GM21515 (cell line): Measurements from ENCODE around the gene TCERG1.

Experiments
- ATAC-seq: cut with Tn5 transposase; IDR thresholded peaks from one replicate; pipeline ENCODE4 v1.9.1; 2021; ENCODE audit not compliant: unreplicated experiment

Gene TCERG1

DNA sequence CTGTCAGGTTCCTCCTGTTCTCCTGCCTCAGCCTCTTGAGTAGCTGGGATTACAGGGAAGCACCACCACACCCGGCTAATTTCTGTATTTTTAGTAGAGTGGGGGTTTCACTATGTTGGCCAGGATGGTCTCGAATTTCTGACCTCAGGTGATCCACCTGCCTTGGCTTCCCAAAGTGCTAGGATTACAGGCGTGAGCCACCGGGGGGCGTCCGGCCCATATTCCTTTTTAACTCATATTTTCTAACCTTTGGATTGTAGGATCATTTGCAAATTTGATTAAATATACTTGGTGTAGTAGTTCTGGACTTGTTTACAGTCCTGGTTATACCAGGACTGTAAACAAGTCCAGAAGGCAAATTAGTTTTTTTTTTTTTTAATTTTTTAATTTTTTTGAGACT lies 4.3 kb downstream of the TCERG1 start:
- no peak for ATAC-seq

DNA sequence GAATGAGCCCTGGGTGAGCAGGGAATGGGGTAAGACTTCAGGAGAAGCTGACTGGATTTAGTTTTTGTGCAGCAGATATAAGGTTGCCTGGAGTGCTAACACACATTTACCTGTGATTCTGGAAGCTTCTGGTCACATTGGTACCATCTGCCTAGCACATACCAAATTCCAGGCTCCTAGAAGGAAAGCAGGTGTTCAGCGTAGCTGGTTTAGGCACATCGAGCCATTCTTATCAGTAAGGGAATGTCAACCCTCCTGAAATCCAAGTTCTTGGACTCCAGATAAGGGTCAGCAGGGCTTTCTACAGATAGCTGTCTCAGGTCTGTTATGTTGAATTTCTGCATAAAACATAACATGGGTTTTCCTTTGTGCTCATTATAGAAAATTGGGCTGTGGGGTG lies 10.3 kb downstream of the TCERG1 start:
- ATAC-seq, result no peak

- no peak for ATAC-seq
Measured at GRCh38 chr5:146458894-146459293, 11.8 kb downstream of the TCERG1 start.

- ATAC-seq, result no peak
Measured at GRCh38 chr5:146461319-146461718, 14.2 kb downstream of the TCERG1 start.

DNA sequence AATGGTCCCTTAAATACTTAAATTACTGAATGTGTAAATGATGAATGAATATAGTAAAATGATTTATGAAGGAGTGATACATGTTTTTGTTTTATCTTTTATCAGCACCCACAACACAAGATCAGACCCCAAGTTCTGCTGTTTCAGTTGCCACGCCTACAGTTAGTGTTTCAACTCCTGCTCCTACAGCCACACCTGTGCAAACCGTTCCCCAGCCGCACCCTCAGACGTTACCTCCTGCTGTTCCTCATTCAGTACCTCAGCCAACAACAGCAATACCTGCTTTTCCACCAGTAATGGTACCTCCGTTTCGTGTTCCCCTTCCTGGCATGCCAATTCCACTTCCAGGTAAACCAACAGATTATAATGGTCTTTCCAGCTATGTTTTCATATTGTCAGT lies 16.3 kb downstream of the TCERG1 start:
- ATAC-seq, result no peak

DNA sequence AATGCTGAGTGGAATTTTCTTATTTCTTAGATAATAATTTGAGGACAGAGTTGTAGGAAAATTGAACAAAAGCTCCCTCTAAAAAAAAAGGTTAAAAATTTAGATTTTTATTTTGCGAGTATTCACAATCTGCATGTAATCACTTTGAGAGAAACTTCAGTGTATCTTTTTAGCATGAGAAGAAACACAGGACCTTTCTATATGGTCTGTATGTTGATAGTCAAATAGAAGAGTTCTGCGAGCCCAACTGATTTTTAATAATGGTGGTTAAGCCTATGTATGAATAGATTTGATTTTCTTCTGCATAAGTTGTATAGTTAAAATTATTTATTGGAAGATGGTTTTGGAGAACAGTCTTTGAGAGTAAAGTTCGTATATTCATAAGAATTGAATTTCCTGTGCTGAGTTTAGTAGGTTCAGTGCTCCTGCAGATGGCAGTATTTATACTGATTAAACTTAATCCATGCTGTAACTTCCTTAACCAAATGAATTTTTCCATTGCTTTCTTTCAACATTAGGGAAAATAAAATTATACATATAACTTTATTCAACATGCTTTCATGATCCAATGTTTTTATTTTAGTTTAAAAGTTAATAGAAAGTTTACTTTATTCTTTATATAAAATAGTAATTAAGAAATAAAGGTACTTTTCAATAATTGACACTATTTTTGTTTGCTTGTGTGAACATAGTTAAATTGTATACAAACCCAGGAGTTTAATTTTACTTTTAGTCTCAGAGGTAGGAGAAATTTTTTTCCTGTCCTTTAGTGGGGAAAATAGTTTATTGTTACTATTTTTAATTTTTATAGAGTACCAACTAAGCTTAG lies 19.6 kb downstream of the TCERG1 start:
- ATAC-seq, result no peak

DNA sequence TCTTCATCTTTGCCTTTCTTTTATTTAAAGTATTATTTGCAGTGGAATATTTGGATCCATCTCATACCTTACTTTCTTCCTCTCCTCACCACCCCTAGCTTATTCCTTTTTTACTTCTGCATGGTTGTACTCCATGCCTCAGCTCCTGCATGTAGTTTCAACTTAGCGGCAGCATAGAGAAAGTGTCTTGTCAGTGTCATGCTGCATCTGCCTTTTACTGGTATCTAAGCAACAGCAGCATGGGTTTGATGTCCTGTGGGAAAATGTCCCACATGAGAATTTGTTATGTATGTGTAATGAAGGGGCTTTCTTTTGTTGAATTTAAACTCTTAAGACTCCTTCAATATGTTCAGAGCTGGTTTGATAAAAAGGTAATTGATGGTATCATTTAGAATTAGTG lies 20.6 kb downstream of the TCERG1 start:
- ATAC-seq, result no peak

- no peak for ATAC-seq
Measured at GRCh38 chr5:146474065-146474464, 26.9 kb downstream of the TCERG1 start.

GRCh38 chr5:146475190-146475780 lies 28.2 kb downstream of the TCERG1 start:
- ATAC-seq, result no peak

DNA sequence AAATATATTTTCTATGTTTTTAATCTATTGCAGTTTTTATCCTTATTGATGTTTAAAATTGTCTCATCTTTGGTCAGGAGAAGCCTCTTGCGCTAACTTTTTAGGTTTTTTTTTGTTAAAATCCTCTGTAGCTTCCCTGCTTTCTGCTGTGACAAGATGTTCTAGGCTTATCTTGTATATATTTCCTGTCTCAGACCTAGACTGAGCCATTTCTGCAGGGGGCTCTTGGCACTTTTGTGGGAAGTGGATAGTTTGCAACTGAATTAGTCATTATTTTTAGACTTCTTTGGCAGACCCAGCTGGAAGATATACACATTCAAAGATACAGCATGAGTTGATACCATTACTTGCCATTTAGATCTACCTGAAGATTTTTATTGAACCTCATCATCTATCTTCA lies 28.8 kb downstream of the TCERG1 start:
- ATAC-seq, result no peak

- no peak for ATAC-seq
Measured at GRCh38 chr5:146482775-146483174, 35.6 kb downstream of the TCERG1 start.

DNA sequence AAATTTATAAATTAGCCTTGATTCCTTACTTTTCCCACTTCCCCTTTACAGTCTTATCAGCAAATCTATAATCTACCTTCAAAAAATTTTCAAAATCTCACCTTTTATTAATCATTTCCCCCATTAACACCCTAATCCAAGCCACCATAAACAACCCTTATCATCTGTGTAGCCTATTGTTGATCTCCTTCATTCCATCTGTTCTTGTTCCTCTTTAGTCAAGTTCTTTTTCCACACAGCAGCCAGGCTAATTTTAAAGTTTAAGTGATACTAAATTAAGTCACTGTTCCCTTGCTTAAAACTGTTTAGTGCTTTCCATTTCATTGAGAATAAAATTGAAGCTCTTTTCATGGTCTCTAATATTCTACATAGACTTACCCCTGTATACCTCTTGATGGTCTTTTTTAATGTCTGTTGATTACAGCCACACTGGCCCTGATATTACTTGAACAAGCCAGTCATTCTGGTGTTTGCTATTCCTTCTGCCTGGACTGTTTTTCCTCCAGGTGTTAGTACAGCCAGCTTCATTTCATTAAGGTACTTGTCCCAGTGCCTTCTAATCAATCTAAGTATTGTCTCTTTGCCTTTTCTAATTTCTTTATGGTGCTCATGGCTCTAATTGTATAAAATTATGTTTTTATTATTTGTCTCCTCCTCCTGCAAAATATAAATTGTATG lies 37.7 kb downstream of the TCERG1 start:
- ATAC-seq, result no peak

- ATAC-seq, result no peak
Measured at GRCh38 chr5:146490089-146490843, 43.1 kb downstream of the TCERG1 start.

- ATAC-seq, result no peak
Measured at GRCh38 chr5:146494656-146495055, 47.5 kb downstream of the TCERG1 start.

DNA sequence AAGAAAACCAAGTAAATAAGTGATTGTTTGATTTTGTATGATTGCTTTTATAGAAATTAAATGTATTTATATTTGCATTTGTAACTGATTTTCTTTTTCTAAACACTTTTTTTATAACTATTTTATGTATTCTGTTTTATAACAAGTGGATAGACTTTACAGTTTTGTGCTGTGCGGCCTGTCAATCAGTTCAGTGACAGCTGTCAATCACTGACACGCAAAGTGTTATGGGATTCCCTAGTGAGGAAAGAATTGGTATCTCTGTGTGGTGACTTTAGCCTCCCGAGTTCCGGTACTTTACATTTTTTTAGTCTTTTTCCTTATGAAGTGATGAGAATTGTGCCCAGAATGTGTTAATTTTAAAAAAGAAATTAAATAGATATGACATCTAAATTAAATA lies 52.5 kb downstream of the TCERG1 start:
- ATAC-seq, result no peak

GRCh38 chr5:146507428-146507827 lies 60.3 kb downstream of the TCERG1 start:
- no peak for ATAC-seq

- no peak for ATAC-seq
Measured at GRCh38 chr5:146510559-146511125, 63.5 kb downstream of the TCERG1 start.

DNA sequence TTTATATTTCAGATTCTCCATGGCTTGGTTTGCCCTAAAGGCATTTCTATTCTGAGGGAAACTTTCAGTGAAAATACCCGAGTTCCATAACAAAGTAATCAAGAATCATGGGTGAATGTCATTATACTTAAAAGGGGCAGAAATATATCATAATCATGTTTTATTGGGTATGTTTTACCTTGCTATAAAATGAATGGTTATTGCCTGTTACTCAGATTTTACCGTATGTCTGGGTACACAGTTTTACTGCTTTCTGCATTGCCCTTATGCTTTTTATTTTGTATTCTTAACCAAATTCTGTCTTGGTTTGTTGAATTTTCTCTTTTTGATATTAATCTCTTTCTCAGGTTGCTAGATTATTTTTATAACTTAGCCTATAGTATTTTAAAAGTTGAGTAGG lies 66.3 kb downstream of the TCERG1 start:
- no peak for ATAC-seq

DNA sequence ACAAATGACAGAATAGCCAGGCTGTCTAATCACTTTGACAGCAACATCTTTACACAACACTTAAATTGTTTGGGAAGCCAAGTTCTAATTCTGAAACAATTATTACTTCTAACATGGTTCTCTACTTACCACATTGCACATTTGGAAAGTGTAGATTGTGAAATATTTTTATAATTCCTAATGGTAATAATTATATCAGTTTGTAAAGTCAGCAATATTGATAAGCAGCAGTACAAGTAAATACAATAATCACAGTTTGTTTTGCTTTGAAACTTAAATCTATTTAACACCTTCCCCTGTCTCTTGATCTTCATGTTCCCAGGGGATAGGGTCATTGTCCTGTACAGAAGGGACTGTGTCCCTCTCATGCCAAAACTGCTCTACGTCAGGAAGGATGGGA lies 67.4 kb downstream of the TCERG1 start:
- no peak for ATAC-seq

- ATAC-seq, result no peak
Measured at GRCh38 chr5:146515473-146516150, 68.5 kb downstream of the TCERG1 start.

DNA sequence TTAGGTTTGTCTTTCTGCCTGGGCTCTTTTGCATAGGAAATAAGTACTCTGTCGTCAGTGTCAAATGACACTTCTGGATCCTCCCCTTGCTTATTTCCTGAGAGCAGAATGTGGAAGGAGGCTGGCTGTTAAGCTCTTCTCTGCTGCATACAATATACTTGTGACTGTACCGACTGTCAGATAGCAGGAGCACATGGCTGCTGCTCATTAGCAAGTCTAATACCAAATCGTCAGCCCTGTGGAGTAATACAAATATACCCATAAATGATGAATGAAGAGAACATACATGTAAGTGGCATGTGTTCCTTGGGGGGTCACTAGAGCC lies 69.0 kb downstream of the TCERG1 start, which contains the start of gene GPR151:
GPR151 (minus strand) TSS at position 40 of the 325 bp plus-strand sequence. CDS start 77 bp downstream, outside the sequence.
- ATAC-seq, result no peak
